Activated T-cell treated with anti-CD3 and anti-CD28 coated beads for 4 hours (primary cell): Measurements from ENCODE around the gene KIF23.

Source experiments
- DNase-seq: peaks from one replicate; pipeline ENCODE4 v3.0.0-alpha.2; 2020

The KIF23 gene

DNA sequence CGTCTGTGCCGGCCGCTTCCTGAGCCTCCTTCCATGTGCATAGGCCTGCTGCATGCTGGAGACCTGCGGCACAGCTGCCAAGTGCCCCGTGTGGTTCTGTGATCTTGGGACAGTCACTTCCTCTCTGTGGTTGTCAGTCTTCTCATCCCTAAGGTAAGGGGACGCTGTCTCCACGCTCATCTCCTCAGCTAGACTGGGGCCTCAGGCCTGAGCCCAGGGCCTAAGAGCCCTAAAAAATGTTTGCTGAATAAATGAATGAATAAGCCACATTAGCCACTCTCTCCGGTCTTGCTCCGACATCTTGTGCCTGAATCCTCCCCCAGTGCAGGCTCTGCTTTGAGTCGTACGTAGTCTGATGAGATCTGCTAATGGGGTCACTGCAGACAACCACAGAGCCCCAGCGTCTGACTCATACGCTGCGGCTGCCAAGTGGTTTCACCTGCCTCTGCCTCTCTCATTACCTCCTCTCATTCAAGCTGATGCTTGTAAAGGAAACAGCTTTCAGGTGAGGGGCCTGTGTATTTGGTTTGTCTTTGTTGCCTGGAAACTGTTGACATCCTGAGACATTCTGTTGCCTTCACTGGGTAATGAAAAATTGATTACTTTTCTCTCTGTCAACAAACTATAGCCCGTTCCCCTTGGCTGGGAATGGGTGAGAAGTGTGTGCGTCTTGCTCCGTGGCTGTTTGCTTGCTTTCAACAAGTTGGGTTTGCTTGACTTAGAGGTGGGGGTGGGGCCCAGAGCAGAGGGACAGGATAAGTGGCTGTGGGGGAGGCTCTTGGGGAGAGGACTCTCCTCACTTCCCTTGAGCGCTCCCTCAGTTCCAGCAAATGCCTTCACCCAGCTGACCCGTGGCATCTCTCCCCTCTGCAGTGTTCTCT lies 54.3 kb downstream of the KIF23 start:
- peak; percentile 72 for DNase-seq

DNA sequence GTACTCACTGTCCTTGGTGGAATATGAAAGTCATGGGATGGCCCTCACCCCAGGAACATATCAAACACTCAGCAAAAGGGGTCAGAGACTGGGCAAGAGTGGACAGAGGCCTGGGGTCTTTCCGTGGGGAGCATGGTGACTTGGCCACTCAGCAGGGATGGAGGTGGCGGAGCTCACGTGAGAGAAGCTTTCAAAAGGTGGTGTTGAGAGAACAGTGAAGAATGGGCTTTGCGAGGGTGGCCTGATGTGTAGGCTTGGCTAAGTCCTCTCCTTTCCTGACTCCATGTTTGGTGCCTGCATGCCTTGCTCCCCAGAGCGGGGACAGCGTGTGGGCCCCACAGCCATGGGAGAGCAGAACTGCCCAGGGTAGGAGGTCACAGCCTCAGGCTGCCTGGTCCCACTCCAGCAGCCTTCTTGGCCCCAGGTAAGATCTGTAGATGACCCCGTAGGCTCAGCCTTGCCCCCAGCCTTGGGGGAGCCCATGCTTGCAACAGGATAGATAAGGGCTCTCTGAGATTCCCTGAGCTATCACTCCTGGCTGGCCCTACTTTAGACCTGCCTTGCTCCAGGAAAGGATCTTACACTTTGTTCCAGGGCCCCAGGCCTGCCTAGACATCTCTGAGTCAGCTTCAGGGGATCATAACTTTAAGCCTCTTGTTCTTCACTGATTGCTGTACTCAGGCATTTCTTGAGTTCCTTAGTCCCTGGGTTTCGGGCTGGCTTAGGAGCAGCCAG lies 55.5 kb downstream of the KIF23 start:
- no peak for DNase-seq

DNA sequence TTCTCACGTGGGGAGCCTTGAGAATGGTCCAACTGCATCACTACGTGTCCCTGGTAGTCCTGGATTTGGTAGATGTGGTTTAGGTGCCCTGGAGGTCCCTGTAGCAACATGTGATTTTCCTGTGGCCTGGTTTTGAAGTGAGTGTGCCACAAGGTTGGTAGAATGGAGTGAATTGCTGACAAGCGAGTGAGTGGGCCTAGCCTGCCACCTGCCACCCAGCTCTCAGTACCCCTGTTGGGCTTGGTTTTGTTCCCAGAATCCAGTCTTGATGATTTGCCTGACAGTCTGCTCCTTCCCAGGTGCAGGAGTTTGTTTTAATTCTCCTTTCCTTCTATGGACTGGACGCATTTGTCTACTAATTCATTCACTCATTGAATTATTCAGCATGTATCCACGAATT lies 57.9 kb downstream of the KIF23 start:
- DNase-seq = no peak

DNA sequence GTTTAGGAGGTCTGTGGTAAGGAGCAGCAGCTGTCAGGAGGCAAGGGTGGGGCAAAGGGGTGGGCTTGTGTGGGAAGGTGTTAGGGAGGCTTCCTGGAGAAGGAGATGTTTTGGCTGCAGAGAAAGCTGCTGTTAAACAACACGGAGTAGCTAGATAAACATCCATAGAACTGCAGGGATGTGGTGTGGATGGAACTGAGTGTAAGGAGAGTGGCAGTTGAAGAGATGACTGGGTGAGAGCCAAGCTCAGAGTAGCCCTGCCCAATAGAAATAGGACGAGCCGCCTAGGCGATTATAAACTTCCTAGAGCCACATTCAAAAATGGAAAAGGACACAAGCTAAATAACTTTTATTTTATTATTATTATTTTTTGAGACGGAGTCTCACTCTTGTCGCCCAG lies 58.4 kb downstream of the KIF23 start:
- DNase-seq = no peak

DNA sequence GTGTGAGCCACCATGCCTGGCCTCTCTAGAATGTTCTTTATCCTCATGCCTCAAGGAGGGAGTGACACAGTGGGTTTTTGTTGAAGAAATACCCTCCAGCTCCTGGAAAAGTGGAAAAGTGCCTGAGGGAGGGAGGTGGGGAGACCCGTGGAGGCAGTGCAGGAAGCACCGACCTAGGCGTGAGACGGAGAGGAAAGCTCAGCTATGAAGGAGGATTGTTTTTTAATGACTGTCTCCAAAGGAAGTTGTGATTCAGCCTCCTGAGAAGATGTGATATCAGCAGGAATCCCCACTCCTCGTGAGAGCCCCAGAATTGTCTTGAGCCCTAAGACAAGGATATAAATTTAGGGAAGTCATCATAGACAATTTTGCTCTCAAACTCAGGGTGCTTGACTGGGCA lies 60.1 kb downstream of the KIF23 start:
- no peak for DNase-seq

DNA sequence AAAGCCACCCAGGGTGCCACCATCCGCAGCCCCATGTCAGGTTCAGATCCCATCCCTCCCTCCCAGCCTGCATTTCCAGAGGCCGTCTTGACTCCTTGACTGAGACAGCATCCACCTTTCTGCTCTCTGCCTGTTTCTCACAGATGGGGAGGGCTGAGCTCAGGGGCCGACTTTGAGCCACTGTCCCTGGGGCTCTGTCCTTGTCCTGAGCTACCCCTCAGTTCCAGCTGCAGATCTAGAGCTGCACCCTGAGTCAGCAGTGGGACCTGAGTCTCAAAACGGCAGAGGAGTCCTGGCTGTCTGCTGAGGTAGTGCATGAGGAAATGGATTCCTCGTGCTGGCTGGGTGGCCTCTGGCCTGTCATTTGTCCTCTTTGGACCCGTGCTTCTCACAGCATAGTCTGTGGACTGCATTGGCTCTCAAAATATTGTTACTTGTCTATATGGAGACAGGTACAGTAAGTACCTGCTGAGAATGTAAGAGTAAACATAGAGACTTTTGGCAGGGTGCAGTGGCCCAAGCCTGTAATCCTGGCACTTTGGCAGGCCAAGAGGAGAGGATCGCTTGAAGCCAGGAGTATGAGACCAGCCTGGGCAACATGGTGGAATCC lies 60.8 kb downstream of the KIF23 start:
- no peak for DNase-seq

DNA sequence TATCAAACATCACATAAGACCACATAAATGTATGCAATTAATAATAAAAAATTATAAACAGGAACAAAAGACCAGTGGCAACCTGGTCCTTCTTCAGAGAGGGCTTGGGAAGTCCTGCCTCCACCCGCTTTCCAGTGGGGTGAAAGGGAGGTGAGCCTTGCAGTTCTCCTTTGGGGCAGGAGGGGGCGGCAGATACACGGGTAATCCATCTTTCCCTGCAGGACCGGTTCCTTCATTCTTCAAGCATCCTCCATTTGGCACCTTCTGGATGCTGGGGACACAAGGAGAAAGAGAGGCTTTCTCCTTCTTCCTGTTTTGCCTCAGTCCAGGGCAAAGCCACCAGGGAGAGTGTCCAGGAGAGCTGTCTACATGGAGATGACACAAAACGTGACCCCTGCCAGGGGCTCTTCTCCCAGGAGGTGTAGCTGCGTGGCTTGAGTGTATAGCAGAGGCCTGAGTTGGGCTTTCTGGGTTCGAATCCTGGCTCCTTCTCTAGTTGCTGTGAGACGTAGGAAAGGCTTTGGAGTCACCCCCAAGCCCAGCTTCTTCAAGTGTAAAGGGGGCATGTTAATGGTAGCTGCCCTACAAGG lies 61.7 kb downstream of the KIF23 start:
- peak; percentile 71 for DNase-seq

DNA sequence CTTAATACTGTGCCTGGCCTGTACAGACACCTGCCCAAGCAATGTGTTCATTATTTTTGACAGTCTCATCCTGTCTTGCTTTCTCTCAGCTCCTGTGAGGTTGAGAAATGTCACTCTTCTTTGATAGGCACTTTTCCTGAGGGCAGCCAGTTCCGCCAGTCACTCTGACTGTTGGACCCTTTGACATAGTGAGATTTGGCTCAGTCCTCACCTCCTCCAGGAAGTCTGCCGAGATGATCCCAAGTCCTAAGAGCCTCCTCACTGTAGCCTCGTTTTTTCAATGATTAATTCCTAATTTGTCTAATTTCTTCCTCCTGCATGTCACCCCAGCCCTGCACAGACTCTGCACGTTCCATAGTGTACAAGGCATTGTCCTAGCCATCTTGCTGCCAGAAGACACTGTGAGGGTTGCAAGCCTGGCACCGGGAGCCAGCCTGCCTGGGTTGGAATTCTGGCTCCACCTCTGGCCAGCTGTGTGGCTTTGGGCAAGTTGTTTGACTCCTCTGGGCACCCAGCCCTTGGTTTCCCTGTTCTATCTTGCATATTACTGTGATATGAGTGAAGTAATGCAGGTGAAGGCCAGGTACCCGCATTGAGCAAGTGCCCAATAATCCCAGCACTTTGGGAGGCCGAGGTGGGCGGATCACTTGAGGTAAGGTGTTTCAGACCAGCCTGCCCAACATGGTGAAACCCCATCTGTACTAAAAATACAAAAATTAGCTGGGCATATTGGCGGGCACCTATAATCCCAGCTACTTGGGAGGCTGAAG lies 62.7 kb downstream of the KIF23 start:
- no peak for DNase-seq

DNA sequence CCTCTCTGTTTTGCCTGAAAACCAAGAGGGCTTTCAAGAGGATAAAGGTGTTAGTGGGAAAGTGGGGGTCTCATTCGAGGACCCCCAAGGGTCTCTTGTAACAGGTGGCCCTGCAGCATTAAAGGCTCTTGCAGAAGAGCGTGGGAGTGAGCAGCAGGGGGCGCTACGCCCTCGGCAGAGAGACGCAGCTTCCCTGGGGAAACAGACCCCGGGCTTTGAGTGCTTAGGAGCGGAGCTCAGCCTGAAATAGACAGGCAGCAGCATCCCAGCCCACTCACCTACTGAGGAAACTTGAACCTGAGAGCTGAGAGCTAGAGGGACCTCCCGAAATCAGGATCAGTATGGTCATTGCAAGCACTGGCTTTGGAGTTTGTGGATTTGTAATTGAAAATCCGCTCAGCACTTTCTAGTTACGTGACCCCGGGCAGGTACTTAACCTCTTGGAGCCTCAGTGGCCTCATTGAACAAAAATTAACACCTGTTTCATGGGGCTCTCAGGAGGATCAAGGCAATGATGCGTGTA lies 64.2 kb downstream of the KIF23 start:
- peak; percentile 36 for DNase-seq

DNA sequence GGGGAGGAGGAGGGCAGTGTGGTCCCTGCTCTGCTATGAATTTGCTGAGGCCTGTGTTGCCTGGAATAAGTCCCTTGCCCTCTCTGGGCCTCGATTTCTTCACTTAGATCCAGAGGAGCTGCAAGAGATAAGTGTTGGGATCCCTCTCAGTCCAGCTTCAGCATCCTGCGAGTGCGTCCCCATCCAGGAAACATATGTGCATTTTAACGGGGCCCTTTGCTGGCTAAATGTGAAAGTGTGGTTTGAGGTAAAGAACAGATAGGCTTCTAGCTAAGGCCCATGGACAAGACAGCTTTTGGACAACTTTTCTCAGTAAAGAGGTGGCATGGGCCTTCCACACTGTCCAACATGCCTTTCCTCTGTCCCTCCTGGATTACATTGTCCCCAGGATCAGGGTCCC lies 64.9 kb downstream of the KIF23 start:
- no peak for DNase-seq

DNA sequence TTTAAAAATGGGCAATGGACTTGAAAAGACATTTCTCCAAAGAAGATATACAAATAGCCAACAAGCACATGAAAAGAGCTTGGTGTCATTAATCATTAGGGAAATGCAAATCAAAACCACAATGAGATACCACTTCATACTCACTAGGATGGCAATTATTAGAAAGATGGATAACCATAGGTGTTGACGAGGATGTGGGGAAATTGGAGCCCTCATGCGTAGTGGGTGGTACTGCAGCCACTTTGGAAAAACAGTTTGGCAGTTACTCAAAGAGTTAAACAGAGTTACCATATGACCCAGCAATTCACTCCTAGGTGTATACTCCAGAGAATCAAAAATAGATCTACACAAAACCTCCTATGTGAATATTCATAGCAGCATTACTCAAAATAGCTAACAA lies 65.8 kb downstream of the KIF23 start:
- DNase-seq = no peak

DNA sequence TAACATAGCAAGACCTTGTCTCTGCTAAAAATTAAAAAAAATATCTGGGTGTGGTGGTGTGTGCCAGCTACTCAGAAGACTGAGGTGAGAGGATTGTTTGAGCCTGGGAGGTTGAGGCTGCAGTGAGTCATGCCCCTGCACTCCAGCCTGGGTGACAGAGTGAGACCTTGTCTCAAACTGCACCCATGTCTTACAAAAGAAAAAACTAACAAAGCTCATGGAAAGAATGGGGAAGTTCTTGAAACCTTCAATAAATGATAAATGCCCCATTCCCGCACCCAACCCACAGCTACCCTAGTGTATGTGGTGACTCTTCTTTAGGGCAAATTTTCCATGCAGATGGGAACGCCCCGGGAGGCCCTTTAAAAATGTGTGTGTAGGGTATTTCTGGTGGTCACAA lies 66.8 kb downstream of the KIF23 start:
- no peak for DNase-seq

DNA sequence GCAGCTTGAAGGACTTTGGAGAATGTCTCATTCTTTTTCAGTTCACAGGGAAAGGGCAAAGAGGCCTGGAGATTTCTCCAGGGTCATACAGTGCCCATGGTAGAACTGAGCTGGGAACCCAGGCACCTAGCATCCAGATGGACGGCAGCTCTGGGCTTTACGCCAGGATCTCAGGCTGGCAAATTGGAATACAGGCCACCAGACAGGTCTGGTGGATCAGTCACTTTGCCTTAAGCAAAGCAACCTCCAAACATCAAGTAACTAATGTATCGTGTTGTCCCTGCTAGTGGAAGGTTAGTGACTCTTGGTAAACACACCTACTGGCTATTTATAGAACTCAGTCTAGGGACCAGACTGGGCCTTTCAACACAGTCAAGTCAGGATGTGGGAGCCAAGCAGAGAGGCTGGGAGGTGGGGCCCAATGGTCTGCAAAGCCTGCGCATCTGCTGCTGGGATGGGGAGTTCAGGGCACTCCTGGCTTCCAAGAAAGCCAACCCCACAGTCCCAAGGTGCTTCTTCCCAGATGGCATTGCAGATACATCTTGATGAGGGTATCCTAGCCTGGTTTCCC lies 68.6 kb downstream of the KIF23 start:
- no peak for DNase-seq

DNA sequence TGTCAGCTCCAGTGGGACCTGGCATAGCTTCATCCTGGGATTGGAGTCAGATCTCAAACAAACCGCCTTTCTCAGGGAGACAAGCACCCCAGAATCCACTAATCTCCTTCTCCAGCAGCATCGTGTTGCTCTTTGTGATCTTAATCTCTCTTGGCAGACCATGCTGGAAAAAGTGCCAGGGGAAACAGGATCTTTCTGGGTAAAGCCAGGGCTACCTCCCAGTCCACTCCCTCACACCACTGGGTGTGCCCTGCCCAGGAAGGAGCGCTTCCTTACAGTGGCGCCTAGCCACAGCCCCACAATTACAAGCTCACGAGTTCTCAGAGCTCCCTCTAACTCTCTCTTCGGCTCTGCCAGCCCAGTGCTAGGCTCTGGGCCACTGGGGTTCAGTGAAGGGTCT lies 70.7 kb downstream of the KIF23 start:
- DNase-seq = no peak

DNA sequence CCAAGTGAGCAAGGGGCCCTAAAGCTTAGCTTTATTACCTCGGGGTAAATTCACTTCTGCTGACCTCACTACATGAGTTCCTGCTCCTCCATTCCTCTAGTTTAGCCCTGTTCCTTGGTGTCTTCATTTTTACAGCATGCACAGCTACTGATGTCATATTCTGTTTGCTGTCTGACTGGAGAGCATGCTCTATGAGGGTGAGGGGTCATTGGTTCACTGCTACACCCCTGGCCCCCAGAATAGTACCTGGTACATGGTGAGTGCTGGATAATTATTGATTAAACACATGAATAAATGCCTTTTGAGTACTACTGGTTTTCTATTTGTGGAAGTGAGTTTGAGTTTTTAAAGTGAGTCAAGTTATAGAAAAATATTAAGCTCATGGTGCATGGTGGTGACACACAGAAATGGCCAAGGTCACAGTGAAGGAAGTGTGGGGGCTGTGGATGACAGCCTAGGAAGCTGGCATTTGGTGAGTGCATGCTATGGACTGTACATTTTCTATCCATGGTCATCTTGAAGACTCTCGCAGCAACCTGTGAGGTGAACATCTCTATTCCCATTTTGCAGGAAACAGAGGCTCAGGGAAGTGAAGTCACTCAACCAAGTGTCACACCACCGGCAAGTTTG lies 72.4 kb downstream of the KIF23 start:
- DNase-seq = no peak

DNA sequence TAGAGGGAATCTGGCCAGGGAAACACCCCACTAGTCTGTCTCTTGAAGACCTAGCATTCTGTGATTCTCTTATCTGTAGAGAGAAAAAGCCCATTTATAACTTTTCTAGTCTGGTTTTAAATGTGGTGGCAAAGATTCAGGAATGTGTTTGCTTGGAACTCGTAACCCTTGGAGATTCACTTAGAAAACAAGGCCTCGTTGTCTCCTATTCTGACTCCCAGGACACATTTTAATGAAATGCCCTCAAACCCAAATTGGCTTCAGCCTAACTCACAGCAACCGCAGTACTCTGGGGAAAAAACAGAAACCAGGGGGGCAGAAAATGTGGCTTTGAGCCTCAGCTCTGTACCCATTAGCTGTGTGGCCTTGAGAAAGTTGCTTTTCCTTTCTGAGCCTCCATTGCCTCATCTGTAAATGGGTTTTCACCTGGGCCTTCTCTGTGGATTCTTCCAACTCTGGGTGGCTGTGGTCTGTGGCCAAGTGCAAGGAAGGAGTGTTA lies 75.0 kb downstream of the KIF23 start:
- DNase-seq = no peak

DNA sequence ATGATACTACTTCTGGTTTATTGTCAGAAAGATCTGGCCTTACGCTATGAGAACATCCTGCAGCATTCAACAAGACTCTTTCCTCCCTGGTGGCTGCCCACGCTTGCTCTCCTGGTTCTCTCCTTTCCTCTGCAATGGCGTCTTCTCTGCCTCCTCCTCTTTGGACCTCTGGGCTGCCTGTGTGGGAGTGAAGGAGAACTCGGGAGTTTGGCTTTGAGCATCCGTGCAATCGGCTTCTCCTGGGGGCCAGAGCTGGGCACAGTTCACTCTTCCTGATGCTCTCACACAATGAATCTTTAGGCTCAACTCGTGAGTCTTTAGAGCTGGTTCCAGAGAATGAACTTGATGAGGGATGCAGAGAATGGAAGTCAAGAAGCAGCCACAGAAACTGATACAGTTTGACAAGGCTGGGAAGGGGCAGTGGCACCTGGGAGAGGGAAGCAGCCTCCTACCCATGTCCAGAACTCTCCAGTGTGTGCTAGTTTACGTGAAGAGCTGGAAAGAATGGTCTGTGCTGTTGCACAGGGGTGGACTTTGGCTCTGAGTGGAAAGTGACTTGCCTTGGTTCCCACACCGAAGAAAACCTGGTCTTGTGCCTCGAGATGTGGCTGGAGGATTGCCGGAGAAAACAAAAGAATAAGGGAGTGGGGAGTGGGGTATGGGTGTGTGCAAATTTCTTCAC lies 76.3 kb downstream of the KIF23 start:
- no peak for DNase-seq

DNA sequence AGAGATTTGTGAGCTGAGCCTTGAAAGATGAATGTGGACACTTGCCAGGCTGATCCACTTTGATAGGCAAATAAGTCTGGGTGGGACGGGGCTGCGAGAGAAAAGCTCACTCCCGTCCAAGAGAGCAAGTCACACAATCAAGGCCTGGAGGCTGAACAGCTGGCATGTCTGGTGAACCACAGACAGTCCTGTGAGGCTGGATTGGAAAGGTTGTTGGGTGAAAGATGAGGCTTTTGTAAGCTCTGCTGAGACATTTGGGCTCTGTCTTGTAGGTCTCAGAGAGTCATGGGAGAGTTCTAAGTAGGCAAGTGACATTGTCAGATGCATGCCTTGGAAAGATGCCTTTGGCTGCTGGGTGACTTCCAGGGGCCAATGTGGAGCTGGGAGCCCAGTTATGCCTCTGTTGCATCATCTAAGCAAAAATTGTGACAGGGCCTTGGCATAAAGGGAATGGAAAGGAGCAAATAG lies 76.9 kb downstream of the KIF23 start:
- DNase-seq = no peak

DNA sequence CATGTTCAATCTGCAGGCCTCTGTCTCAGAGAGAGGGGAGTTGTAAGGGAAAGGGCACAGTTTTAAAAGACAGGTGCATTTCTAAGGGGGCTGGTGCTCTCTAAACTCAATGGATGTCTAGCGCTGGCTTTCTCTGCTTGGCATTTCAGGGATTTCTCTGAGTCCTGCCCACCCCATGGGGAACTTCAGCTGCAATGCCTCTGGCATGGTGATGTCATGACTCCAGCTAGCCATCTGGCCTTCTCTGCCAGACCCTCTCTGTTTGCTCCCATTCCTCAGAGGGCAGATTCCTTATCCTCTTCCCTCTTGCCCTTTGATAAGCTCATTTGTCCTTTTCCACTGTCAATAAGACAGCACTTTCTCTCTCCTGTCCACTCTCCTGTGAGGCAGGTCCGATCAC lies 79.3 kb downstream of the KIF23 start:
- no peak for DNase-seq

DNA sequence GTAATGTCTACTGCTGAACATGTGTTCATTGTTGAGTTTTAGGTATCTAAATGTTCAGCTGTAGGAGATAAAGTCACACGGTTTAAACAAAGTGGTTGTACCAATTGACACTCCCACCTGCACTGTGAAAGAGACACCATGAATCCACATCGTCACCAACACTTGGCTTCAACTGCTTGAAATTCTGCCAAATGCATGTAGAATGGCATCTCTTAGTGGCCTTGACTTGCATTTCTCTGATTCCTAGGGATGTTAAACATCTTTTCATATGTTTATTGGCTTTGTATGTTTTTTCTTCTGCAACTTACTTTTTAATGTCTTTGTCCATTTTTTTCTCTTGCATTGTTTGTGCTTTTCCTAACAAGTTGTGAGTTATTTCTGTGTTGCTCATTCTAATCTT lies 81.9 kb downstream of the KIF23 start:
- DNase-seq = no peak

DNA sequence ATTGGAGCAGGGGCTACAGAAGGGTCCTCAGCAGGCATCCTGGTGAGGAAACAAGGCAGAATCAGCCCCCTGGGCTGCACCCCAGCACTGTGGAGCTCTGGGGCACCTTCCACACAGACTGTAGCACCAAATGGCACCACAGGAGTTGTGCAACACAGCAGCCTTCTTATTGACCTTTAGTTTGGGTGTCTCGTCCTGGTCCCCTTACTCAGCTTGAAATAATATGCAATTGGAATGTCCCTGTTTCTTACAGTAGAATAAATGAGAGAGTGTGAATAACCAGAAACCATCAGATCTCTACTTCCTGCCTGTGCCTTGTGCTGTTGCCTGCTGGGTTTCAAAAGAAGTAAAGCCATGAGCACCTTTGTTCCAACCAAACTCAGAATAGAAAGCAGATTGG lies 82.9 kb downstream of the KIF23 start:
- DNase-seq = no peak
